WI38 (cell line): ENCODE data around the gene POLE2.

Source experiments
- H3K4me3 ChIP-seq: 2 replicates; pipeline ENCODE4 v1.5.1; 2011; ENCODE audit warnings: low read depth, mild to moderate bottlenecking, control low read depth, low read length
- TF ChIP-seq, protein P1 (sequence below): IDR thresholded peaks from 2 replicates; pipeline ENCODE4 v1.5.1; 2012; ENCODE audit warnings: low read depth, mild to moderate bottlenecking, control low read depth, low read length

POLE2 gene

DNA sequence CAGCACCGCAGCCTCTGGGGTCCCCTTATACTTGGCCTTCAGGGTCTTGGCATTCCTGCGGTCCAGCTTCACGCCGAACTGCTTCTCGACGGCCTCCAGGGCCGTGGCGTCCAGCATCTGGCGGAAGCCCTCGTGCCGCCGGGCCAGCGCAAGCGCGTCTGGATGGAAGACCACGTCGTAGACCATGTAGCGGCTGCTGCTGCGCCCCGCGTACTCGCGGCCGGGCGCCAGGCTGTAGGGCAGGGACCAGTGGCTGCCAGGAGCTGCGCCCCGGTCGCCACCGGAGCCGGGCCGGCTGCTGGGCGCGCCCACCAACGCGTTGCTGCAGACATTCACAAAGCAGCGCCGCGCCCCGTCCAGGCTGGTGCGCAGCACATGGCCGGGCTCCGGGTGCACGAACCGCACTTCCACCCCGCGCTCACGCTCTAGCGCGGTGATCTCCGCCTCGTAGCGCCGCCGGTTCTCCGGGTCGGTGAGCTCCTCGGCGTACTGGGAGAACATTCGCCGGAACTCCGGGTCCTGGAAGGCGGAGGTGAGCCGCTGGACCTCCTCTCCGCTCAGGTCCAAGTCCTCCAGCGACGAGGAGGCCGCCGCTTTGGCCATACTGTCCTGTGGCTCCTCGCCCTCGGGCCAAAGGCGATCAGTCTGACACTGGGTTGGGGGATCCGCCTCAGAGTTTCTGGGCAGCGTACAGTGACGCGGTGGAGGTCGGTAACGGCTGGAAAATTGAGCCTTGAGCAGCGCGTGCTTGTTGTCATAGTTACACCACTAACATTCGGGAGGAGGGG, 53.3 kb downstream of the POLE2 start, which contains the start of gene DNAAF2:
TSS of gene DNAAF2 (minus strand) at position 698 of the 788 bp plus-strand sequence. CDS start at position 603, 95 bp downstream.
- H3K4me3 ChIP-seq: peak within 1 kb of the TSS; percentile 94
- TF ChIP-seq, protein P1, sequence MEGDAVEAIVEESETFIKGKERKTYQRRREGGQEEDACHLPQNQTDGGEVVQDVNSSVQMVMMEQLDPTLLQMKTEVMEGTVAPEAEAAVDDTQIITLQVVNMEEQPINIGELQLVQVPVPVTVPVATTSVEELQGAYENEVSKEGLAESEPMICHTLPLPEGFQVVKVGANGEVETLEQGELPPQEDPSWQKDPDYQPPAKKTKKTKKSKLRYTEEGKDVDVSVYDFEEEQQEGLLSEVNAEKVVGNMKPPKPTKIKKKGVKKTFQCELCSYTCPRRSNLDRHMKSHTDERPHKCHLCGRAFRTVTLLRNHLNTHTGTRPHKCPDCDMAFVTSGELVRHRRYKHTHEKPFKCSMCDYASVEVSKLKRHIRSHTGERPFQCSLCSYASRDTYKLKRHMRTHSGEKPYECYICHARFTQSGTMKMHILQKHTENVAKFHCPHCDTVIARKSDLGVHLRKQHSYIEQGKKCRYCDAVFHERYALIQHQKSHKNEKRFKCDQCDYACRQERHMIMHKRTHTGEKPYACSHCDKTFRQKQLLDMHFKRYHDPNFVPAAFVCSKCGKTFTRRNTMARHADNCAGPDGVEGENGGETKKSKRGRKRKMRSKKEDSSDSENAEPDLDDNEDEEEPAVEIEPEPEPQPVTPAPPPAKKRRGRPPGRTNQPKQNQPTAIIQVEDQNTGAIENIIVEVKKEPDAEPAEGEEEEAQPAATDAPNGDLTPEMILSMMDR: no peak

DNA sequence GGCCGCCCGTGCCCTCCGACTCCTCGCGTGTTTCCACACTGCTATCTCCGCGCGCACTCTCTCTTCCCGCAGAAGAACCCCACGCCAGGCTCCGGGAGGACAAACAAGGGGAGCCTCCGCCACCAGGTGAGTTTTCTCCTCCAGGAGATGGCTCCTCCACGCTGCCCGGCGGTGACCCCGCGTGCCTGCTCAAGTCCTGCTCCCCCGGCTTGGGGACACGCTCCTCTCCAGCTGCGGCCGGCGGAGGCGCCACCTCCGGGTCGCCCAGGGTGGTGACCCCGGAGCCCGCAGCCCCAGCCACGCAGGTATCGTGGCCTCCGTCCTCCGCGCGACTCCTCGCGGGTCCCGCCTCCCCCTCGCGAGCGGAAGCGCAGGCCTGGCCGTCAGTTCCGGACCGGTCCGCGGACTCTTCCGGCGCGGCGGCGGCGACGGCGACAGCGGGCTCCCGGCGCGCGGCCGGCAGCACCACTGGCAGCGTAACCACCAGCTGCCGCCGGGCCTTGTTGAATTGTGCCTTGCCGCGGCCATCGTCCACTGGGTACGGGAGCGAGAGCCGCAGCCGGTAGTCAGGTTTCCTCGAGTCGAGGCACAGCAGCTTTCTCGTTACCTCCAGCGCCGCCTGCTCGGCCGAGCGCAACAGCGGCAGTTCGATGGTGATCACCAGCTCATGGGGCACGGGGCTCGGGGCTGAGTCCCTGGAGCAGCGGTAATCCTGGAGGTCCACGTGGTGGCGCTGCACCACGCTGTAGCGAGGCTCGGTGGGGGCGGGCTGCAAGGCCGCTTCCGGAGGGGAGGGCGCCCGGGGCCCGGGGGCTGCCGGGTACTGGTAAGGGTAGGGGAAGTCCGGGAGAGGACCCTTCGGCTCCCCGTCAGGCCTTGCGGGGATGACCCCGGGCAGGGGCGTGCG, 54.1 kb downstream of the POLE2 start:
- TF ChIP-seq, protein P1: peak; percentile 70
- H3K4me3 ChIP-seq: peak overlapping the region; percentile 94

DNA sequence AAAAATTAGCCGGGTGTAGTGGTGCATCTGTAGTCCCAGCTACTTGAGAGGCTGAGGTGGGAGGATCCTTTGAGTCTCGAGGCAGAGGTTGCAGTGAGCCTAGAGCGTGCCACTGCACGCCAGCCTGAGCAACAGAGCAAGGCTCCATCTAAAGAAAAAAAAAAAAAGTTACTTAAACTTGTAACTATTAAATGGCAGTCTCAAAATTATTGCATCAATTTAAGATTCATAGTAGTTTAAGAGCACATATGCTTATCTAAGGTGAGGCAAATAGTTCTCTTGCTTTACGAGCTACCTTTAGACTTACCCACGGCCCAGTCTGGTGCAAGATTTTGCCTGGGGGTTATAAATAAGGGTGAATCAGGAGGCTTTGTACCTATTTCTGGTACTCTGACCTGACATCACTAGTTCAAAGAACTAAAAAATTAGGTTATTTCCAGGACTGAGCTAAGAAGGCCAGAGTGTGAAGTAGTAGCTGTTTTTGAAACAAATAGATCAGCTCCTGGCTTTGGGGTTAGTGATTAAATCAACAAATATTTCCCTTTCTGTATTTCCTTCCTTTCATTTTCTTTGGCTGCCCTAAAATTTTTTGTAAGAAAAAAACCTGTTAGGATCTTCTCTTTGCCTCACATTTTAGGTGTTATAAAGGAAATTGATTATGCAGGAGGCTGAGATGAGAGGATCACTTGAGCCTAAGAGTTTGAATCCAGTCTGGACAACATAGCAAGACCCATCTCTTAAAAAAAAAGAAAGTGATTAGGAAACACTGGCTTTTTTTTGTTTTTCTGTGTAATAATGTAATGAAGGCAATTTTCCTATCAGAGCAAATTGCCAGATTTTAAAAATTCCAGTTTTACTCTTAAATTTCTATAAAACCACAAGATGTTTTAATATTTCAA, 63.8 kb downstream of the POLE2 start:
- TF ChIP-seq, protein P1: no peak
- H3K4me3 ChIP-seq: no peak overlapping the region

DNA sequence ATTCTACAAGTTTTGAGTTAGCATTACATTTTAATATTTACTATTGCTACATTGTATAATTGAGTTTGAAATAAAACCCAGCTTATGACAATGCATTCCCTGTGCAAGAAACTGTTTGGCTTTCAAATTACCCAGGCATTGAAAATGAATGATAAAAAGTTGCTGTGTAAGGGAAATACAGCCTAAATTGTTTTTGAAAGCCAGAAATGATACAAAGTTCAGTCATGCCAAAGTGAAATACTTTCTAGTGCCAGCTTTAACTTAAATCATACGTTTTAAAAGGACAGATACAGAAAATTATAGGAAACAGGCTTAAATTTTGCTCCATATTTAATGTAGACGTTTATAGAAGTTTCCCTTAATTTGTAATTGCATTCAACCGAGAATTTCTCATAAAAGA, 64.6 kb downstream of the POLE2 start:
- peak overlapping the region; percentile 96 for H3K4me3 ChIP-seq

DNA sequence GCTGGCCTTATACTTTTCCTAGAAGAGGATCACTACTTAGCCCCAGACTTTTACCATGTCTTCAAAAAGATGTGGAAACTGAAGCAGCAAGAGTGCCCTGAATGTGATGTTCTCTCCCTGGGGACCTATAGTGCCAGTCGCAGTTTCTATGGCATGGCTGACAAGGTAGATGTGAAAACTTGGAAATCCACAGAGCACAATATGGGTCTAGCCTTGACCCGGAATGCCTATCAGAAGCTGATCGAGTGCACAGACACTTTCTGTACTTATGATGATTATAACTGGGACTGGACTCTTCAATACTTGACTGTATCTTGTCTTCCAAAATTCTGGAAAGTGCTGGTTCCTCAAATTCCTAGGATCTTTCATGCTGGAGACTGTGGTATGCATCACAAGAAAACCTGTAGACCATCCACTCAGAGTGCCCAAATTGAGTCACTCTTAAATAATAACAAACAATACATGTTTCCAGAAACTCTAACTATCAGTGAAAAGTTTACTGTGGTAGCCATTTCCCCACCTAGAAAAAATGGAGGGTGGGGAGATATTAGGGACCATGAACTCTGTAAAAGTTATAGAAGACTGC, 65.9 kb downstream of the POLE2 start:
- peak overlapping the region; percentile 96 for H3K4me3 ChIP-seq
- TF ChIP-seq, protein P1: no peak

More for the DNA sequence above, 64.6 kb downstream of the POLE2 start:
- TF ChIP-seq, protein P1: no peak

DNA sequence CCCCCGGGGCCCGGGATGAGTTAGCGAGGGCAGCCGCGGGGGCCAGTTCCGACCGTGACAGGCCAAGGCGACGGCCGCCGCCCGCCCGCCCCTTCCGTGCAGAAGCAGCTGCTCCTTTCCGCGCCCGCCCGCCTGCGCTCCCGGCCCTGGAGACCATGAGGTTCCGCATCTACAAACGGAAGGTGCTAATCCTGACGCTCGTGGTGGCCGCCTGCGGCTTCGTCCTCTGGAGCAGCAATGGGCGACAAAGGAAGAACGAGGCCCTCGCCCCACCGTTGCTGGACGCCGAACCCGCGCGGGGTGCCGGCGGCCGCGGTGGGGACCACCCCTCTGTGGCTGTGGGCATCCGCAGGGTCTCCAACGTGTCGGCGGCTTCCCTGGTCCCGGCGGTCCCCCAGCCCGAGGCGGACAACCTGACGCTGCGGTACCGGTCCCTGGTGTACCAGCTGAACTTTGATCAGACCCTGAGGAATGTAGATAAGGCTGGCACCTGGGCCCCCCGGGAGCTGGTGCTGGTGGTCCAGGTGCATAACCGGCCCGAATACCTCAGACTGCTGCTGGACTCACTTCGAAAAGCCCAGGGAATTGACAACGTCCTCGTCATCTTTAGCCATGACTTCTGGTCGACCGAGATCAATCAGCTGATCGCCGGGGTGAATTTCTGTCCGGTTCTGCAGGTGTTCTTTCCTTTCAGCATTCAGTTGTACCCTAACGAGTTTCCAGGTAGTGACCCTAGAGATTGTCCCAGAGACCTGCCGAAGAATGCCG, 66.7 kb downstream of the POLE2 start:
- TF ChIP-seq, protein P1: no peak
- H3K4me3 ChIP-seq: peak overlapping the region; percentile 96
